WI38 (cell line): Measurements from ENCODE around the gene CD28.

Experiments
- H3K4me3 ChIP-seq: 2 replicates; pipeline ENCODE4 v1.5.1; 2011; ENCODE audit warnings: low read depth, mild to moderate bottlenecking, control low read depth, low read length
- TF ChIP-seq, protein P1 (sequence below): IDR thresholded peaks from 2 replicates; pipeline ENCODE4 v1.5.1; 2012; ENCODE audit warnings: low read depth, mild to moderate bottlenecking, control low read depth, low read length

Gene CD28

DNA sequence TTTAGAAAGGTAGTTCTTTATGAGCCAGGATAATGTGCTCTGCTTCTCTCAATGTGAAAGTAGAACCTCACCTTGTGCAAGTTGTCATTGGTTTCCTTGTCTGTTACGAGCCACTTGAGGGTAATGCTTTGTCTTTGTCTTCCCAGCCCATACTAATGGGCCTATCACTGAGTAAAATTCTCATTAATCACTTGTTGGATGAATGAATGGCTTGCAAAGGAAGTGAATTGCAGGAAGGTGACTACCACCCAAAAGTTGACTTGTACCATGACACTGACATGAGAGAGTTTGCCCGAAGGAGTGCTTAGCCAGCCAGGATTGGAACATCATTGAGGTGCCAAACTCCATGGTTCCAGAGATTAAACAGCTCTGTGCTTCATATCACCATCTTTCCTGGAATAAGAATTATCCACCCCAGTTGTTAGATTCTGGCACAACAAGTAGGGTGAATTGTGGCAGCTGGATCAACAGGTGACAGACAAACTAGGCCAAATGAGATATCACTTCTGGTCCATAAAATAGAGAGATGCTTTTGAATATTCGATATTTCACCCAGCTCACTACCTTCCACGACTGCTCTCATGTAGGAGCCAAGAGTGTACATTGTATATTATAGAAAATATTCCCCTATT lies 20.5 kb upstream of the CD28 start:
- H3K4me3 ChIP-seq, result no peak overlapping the region
- TF ChIP-seq, protein P1, sequence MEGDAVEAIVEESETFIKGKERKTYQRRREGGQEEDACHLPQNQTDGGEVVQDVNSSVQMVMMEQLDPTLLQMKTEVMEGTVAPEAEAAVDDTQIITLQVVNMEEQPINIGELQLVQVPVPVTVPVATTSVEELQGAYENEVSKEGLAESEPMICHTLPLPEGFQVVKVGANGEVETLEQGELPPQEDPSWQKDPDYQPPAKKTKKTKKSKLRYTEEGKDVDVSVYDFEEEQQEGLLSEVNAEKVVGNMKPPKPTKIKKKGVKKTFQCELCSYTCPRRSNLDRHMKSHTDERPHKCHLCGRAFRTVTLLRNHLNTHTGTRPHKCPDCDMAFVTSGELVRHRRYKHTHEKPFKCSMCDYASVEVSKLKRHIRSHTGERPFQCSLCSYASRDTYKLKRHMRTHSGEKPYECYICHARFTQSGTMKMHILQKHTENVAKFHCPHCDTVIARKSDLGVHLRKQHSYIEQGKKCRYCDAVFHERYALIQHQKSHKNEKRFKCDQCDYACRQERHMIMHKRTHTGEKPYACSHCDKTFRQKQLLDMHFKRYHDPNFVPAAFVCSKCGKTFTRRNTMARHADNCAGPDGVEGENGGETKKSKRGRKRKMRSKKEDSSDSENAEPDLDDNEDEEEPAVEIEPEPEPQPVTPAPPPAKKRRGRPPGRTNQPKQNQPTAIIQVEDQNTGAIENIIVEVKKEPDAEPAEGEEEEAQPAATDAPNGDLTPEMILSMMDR, result no peak

DNA sequence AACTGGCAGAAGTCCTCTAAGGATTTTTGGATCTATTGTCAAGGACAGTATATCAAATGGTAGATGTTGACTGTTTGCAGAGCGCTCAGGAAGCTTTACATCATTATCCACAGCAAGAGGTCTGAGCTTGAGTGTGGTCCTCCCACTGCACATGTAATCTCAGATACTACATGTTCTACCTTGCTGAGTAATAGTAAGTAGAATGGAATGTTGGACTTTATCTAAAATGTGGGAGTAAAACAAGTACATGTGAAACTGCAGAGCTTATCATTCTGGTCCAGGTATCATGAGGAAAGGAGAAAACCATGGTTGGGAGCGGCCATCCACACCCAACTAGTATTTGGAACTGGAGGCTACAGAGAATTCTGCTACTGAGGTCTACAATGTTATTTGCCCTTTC lies 19.3 kb upstream of the CD28 start:
- no peak overlapping the region for H3K4me3 ChIP-seq
- TF ChIP-seq, protein P1, result no peak

DNA sequence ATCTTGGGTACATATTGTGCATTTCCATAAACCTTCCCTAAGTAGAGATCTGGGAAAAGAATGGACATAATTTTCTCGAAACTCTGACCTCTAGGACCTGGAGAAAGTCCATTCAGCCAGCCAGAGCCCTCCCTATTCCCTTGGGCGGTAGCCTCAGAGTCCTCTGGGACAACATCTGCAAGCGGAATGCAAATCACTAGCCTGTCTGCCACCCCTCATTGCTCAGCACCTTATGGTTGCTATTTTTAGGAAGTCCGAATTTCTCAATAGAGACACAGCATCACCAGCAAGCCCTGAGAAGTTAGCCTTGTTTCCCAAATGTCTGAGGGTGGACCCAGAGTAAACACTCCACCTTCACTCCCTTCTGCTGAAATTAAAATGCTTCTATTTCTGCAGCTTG lies 17.6 kb upstream of the CD28 start:
- TF ChIP-seq, protein P1, result no peak
- H3K4me3 ChIP-seq, result no peak overlapping the region

DNA sequence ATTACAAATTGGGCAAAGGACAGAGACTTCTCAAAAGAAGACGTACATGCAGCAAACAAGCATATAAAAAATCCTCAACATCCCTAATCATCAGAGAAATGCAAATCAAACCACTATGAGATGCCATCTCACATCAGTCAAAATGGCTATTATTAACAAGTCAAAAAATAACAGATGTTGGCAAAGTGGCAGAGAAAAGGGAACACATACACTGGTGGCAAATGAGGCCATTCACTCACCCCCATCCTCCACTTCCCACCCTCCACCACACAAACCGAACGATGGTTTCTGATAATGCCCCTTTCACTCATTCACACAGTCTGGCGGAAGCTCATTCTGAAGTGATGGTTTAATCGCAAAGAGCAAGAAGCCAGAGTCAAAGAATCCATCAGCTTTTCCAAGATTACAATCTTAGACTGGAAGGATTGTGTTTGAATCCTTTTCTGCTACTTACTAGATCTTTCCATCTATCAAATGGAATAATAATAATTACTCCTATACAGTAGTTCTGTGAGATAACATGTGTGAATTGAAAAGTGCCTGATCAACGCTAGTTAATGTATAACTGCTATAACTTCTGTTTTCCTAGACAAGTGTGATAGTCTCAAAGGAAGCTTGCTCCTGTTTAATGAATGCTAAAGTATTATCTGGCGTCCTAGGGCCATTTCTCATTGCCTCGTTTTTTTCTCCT lies 16.9 kb upstream of the CD28 start:
- H3K4me3 ChIP-seq, result no peak overlapping the region
- TF ChIP-seq, protein P1, result no peak

DNA sequence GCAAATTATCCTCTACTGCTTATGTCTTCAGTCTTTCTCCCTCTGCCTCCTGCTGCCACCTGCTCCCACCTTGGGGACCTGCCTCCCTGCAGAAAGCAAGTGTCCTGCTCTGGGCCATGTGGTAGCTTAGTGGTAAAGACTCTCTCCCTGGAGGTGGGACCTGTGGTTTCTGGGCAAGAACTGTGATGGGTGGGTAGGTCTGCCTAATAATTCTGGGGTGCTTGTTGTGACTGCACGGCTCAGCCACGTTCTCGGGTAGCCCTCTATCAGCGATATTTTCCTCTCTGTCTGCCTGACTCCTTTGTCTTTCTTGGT lies 16.4 kb upstream of the CD28 start:
- TF ChIP-seq, protein P1, result no peak
- no peak overlapping the region for H3K4me3 ChIP-seq

DNA sequence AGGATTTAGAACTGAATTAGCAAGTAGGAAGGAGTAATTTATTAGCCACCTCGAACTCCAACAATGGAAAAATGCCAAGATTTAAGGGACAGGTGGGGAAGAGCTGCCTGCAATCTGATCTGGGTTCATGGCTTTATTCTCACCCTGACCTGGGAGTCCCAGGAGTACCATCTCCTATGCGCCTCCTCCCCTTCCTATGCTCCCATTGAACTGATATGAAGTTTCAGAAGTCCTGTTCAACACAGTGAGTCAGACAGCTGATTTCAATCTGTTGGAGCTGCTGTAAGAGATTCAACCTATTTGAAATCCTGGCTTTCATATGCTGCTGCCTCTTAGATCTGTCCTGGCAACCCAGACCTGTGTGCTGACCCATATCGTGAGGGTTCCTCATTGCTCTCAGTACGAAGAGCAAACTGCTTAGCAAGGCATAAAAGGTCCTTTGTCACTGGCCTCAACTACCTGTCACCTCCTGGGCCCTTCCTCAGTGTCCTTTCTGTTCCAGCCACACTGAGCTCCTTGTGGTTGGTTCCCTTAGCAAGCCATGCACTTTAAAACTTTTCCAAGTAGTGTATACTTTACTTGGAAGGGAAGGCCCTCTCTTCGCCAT lies 15.9 kb upstream of the CD28 start:
- H3K4me3 ChIP-seq, result no peak overlapping the region
- TF ChIP-seq, protein P1, result no peak

DNA sequence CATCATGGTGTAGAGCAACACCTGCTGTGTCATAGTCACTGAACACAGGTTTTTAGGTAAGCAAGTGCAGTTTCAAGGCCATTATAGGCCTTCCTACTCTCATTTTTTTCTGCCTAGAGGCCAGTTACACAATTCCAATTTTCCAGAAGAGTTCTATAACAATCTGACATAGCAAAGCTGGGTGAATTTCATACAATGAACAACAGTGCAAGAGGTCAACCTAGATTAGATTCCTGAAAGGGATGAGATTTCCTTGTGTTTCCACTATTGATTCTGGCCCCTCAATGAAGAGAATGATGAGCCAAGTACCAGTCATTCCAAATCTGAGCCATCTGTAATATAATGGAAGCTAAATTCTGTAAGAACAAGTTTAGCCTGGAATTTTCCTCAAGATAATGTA lies 15.3 kb upstream of the CD28 start:
- TF ChIP-seq, protein P1, result no peak
- no peak overlapping the region for H3K4me3 ChIP-seq
